HG02571 (cell line): Measurements from ENCODE around the gene SPATS2L.

Source experiments
- ATAC-seq: cut with Tn5 transposase; IDR thresholded peaks from one replicate; pipeline ENCODE4 v1.9.1; 2021; ENCODE audit warnings: mild to moderate bottlenecking, moderate library complexity; ENCODE audit not compliant: unreplicated experiment

SPATS2L gene

DNA sequence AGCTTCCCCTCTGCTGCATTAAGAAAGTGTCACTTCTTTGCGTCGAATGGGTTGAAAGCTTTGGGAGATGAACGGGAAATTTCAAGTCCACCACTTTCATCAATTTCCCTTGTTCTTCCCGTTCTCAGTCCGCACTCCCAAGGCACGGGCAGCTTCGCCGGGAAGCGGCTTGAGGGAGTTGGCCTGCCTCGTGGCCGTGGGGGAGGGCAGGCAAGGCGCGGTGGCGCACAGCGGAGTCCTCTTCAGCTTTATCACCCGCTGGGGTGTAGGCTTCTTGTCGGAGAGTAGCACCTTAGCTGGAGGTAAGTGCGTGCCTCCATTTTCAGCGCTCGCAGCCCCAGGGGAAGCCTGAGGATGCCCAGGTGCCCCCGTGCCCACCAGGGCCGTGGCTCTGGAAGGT lies 183.5 kb downstream of the SPATS2L start:
- ATAC-seq: no peak

- no peak for ATAC-seq
These were observed 186.2 kb downstream of the SPATS2L start for GRCh38 chr2:200492656-200493055.

- no peak for ATAC-seq
These were observed 187.6 kb downstream of the SPATS2L start for GRCh38 chr2:200494048-200494447.

GRCh38 chr2:200496696-200497095 lies 190.2 kb downstream of the SPATS2L start:
- no peak for ATAC-seq

- ATAC-seq: no peak
These were observed 192.1 kb downstream of the SPATS2L start for GRCh38 chr2:200498402-200499162.

GRCh38 chr2:200502196-200502595 lies 195.7 kb downstream of the SPATS2L start:
- ATAC-seq: no peak

DNA sequence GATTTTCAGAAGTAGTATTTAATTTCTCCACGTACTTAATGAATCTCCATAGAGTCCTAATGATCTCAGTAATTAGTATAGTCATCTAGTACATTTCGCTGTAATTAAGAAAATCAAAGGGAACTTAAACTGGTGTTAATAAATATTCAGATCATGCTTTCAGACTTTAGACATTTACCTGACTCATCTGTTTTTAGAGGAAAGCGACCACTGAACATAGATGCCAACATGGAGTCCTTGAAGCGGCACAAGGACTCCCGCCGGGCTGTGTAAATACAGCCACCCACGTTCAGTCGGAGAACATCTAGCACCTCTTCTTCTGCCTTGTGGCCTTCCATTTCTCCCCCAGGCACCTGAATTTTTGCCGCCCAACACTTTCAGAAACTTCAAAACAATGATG lies 200.2 kb downstream of the SPATS2L start:
- no peak for ATAC-seq

- no peak for ATAC-seq
These were observed 200.7 kb downstream of the SPATS2L start for GRCh38 chr2:200507179-200507578.

GRCh38 chr2:200509235-200509611 lies 202.7 kb downstream of the SPATS2L start:
- peak; percentile 6 for ATAC-seq

DNA sequence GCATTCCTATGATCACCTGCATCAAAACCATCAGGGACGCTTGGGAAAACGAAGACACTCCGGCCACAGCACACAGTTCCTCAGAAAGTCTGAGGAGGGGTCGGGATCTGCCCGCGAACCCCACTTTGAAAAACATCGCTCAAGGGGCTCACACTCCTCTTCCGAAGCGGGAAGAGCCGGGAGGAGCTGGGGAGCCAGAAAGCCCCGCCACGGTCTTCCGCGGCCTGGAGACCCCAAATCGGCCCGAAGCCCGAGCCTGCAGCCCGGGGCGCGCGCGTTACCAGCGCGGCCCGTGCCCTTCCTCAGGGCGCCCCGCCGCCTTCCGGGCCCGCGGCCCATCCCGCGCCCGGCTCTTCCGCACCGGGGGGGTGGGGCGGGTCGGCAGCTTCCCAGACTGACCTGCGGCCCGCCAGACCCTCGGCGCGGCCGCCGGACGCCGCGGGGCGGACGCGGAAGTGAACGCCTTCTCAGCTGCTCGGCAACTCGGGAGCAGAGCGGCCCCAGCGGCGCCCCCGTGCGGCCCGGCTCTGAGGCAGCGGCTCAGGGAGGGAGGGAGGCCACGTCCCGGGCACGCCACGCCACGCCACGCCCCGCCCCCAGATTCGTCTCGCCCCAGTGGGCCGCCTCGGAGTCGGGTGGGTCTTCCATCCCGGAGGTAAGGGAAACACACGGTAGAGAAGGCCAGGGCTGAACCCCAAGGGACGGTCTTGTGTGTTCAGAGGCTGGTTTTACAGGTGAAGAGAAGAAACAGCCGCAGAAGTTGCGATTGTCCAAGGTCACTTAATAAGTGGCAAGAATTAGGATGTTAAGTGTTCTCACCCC lies 203.3 kb downstream of the SPATS2L start, which contains the start of gene KCTD18:
TSS of gene KCTD18 (minus strand) at position 457 of the 822 bp plus-strand sequence. CDS start 3,052 bp downstream, outside the sequence.
- peak; percentile 99 for ATAC-seq

DNA sequence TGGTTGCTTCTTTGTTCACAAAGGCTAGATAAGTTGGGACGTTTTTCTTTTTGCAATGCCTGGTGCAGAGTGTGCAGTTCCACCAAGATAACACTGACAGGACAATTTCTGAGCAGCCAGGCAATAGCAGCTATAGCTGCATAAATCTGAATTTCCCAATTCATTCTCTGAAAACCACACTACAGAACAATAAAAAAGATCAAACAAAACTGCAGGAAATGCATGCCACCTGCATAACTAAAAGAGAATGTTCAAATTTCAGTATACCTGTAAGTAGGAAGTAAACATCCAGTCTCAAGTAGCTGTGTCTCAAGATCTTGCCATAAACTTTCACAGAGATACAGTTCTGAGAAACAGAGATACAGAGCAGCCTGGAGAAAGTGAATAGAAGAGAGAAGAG lies 208.7 kb downstream of the SPATS2L start:
- ATAC-seq: no peak

GRCh38 chr2:200523158-200523557 lies 216.7 kb downstream of the SPATS2L start:
- ATAC-seq: no peak

DNA sequence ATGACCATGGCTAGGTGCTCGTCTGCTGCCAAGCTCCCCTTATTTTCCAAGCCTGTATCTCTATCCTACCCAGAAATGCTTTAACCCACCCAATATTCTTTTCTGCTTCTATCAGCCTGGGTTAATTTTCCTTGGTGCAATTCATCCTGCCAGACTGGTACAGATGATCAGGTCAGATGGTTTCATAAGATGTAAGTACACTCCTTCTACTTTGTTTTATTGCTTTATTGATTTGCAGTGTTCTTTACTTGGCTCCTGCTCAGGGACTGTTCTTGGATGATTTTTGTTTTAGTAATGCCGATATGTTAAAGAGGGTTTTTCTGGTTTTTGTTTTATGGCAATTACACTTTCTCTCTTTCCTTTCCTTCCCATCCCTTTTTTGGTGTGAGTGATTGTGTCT lies 217.1 kb downstream of the SPATS2L start:
- no peak for ATAC-seq

GRCh38 chr2:200525066-200525465 lies 218.6 kb downstream of the SPATS2L start:
- no peak for ATAC-seq

- ATAC-seq: no peak
These were observed 219.0 kb downstream of the SPATS2L start for GRCh38 chr2:200525551-200525881.

DNA sequence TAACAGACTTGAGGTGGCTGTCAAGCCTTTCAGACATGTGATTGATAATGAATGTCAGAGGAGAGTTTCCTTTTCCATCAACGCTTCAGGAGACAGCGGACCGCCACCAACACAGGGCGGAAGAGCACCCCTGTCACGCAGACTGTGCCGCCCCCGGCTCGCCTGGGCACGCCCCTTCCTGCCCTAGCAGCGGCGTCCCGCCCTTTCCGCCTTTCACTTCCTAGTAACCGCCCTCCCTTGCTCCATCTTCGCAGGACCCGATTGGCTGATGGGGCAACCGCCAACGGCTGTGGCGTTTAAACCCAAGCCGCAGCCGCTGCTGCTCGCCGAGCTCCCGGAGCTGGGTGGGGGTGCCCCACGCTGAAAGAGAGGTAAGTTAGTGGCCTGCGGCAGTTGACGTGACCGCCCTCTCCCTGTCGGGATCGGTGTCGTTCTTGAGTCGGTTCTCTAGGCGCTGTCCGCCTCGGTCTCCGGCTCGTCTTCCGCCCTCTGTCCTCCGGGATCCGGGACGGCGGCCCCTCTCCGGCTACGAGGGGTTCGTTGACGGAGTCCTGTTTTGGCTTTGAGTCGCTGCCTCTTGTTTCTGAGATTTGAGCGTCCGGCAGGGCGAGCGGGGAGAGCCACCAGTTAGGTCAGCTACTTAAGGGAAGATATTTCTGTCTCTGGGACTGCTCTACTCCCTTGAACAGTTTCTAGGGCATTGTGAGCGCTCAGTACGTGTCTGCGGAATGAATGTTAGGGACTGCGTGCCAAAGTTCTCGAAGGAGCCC lies 219.6 kb downstream of the SPATS2L start, which contains the start of gene SGO2:
TSS of gene SGO2 (plus strand) at position 326 of the 770 bp plus-strand sequence. CDS start 6,769 bp downstream, outside the sequence.
- ATAC-seq: peak; percentile 99

GRCh38 chr2:200528228-200528627 lies 221.7 kb downstream of the SPATS2L start:
- no peak for ATAC-seq
